Skeletal muscle tissue (tissue), 4 donors: ENCODE measurements around the gene H2AZ1. TPM values are rescaled to one million over a fixed set of nuclear protein-coding genes. Genes with fewer than 3 reads are reported as not detected.

Experiments used
- H3K27ac ChIP-seq: one replicate; pipeline ENCODE4 v1.7.0; 2013; ENCODE audit warnings: mild to moderate bottlenecking, low read depth, low read length, inconsistent platforms
- H3K27me3 ChIP-seq, 3 donors: one replicate each; pipeline ENCODE4 v1.7.0; 2013; ENCODE audit warnings: low read length in 3 of 3; ENCODE audit not compliant: control insufficient read depth in 3 of 3, insufficient read depth in 3 of 3
- H3K36me3 ChIP-seq, 3 donors: one replicate each; pipeline ENCODE4 v1.7.0; 2013; ENCODE audit warnings: low read length in 3 of 3; ENCODE audit not compliant: control insufficient read depth in 3 of 3, insufficient read depth in 3 of 3
- H3K4me1 ChIP-seq, 3 donors: one replicate each; pipeline ENCODE4 v1.7.0; 2013; ENCODE audit warnings: low read length in 3 of 3, mild to moderate bottlenecking in 3 of 3; ENCODE audit not compliant: control insufficient read depth in 3 of 3, insufficient read depth in 3 of 3
- H3K4me3 ChIP-seq, 3 donors: one replicate each; pipeline ENCODE4 v1.7.0; 2013; ENCODE audit warnings: low read length in 3 of 3
- H3K9ac ChIP-seq, 3 donors: one replicate each; pipeline ENCODE4 v1.7.0; 2013; ENCODE audit warnings: low read length in 3 of 3, mild to moderate bottlenecking in 3 of 3, moderate library complexity in 2 of 3, low read depth in 1 of 3
- H3K9me3 ChIP-seq, 3 donors: one replicate each; pipeline ENCODE4 v1.7.0; 2013; ENCODE audit warnings: low read length in 3 of 3; ENCODE audit not compliant: control insufficient read depth in 3 of 3
- total RNA-seq: library from RNA; depleted of rRNA; stranded (reverse); fragments of >200 nt; gene quantifications from one replicate; pipeline ENCODE4 v1.2.3, GENCODE V29; 2014
- donor health status: Osteomylitis.

The H2AZ1 gene
- total RNA-seq, 1 donor from 2014 or later = 124 TPM

GRCh38 chr4:99946356-99947189 is 3.5 kb downstream of the H2AZ1 start, which contains the start of gene DNAJB14:
DNAJB14 (minus strand) TSS chr4:99946618; CDS start chr4:99946571, 47 bp downstream.
- Histone ChIP-seq H3K4me3 (peak within 1 kb of the TSS; percentile 79 to 89 (median 86)), H3K36me3 (no peaks in the 10 kb centered on the region), H3K9me3 (no peaks in the 10 kb centered on the region), H3K9ac (peak within 1 kb of the TSS; percentile 79 to 82 (median 81)), H3K27ac (peak within 1 kb of the TSS; percentile 84), H3K4me1 (peaks cover 16 to 33% (median 21%) of the 10 kb centered on the region in 3 donors), H3K27me3 (no peaks in the 10 kb centered on the region)

- no peaks in the 10 kb centered on the region for H3K36me3 ChIP-seq
- H3K4me3 ChIP-seq = peak overlapping the region; percentile 79 to 89 (median 86)
- H3K9ac ChIP-seq = peak overlapping the region; percentile 78 to 82 (median 79)
- H3K27me3 ChIP-seq = no peaks in the 10 kb centered on the region
- no peaks in the 10 kb centered on the region for H3K9me3 ChIP-seq
- H3K4me1 ChIP-seq = peaks cover 11 to 27% (median 17%) of the 10 kb centered on the region in 3 donors
- H3K27ac ChIP-seq = peak overlapping the region; percentile 84
These were observed 4.2 kb downstream of the H2AZ1 start for GRCh38 chr4:99945718-99946355.

- H3K9me3 ChIP-seq = no peaks in the 10 kb centered on the region
- peaks cover 10 to 18% (median 16%) of the 10 kb centered on the region in 3 donors for H3K4me1 ChIP-seq
These were observed 6.1 kb downstream of the H2AZ1 start for GRCh38 chr4:99943904-99944437.

GRCh38 chr4:99938243-99938753 is 11.8 kb downstream of the H2AZ1 start:
- Histone ChIP-seq H3K9me3 (peaks cover 0 to 4% (median 0%) of the 10 kb centered on the region in 3 donors), H3K27me3 (no peaks in the 10 kb centered on the region), H3K4me1 (no peaks in the 10 kb centered on the region), H3K27ac (no peak overlapping the region), H3K4me3 (no peak overlapping the region), H3K36me3 (peaks cover 0 to 6% (median 0%) of the 10 kb centered on the region in 3 donors), H3K9ac (no peak overlapping the region)

More at GRCh38 chr4:99943904-99944437, 6.1 kb downstream of the H2AZ1 start:
- Histone ChIP-seq H3K27ac (no peak overlapping the region), H3K36me3 (no peaks in the 10 kb centered on the region), H3K4me3 (no peak overlapping the region), H3K27me3 (no peaks in the 10 kb centered on the region), H3K9ac (no peak overlapping the region)

GRCh38 chr4:99934891-99935290 is 15.2 kb downstream of the H2AZ1 start:
- Histone ChIP-seq H3K27ac (no peak overlapping the region), H3K27me3 (no peaks in the 10 kb centered on the region), H3K4me1 (no peaks in the 10 kb centered on the region), H3K9me3 (peaks cover 0 to 4% (median 0%) of the 10 kb centered on the region in 3 donors), H3K9ac (no peak overlapping the region), H3K4me3 (no peak overlapping the region), H3K36me3 (peaks cover 0 to 6% (median 0%) of the 10 kb centered on the region in 3 donors)

- no peak overlapping the region for H3K27ac ChIP-seq
- no peaks in the 10 kb centered on the region for H3K9me3 ChIP-seq
- no peaks in the 10 kb centered on the region for H3K4me1 ChIP-seq
- no peak overlapping the region for H3K4me3 ChIP-seq
- no peaks in the 10 kb centered on the region for H3K27me3 ChIP-seq
- no peak overlapping the region for H3K9ac ChIP-seq
- peaks cover 0 to 6% (median 0%) of the 10 kb centered on the region in 3 donors for H3K36me3 ChIP-seq
These were observed 22.5 kb downstream of the H2AZ1 start for GRCh38 chr4:99927566-99927965.

GRCh38 chr4:99921174-99921573 is 28.9 kb downstream of the H2AZ1 start:
- no peak overlapping the region for H3K9ac ChIP-seq
- H3K27ac ChIP-seq = no peak overlapping the region
- no peaks in the 10 kb centered on the region for H3K4me1 ChIP-seq
- H3K4me3 ChIP-seq = no peak overlapping the region
- H3K27me3 ChIP-seq = no peaks in the 10 kb centered on the region
- H3K36me3 ChIP-seq = peaks cover 0 to 17% (median 6%) of the 10 kb centered on the region in 3 donors
- H3K9me3 ChIP-seq = peaks cover 0 to 1% (median 0%) of the 10 kb centered on the region in 3 donors

- H3K36me3 ChIP-seq = peaks cover 0 to 17% (median 6%) of the 10 kb centered on the region in 3 donors
These were observed 31.4 kb downstream of the H2AZ1 start for GRCh38 chr4:99918656-99919055.

GRCh38 chr4:99917575-99917974 is 32.5 kb downstream of the H2AZ1 start:
- Histone ChIP-seq H3K4me1 (no peaks in the 10 kb centered on the region), H3K27me3 (no peaks in the 10 kb centered on the region), H3K9me3 (peaks cover 0 to 1% (median 0%) of the 10 kb centered on the region in 3 donors), H3K9ac (no peak overlapping the region), H3K4me3 (no peak overlapping the region), H3K27ac (no peak overlapping the region), H3K36me3 (peaks cover 0 to 14% (median 6%) of the 10 kb centered on the region in 3 donors)

More at GRCh38 chr4:99918656-99919055, 31.4 kb downstream of the H2AZ1 start:
- peaks cover 0 to 1% (median 0%) of the 10 kb centered on the region in 3 donors for H3K9me3 ChIP-seq
- H3K27ac ChIP-seq = no peak overlapping the region
- no peaks in the 10 kb centered on the region for H3K4me1 ChIP-seq
- no peak overlapping the region for H3K9ac ChIP-seq
- no peak overlapping the region for H3K4me3 ChIP-seq
- no peaks in the 10 kb centered on the region for H3K27me3 ChIP-seq
